Hepatocyte (in vitro differentiated cells): Measurements from ENCODE around the gene CREB1.

Experiments used
- CTCF ChIP-seq: fragments of 200-600 bp; sonication (generic); IDR thresholded peaks from 2 replicates; pipeline ENCODE4 v1.5.1; 2016; ENCODE audit warnings: antibody characterized with exemption, mild to moderate bottlenecking; ENCODE audit not compliant: poor library complexity
- EZH2 ChIP-seq: fragments of 200-600 bp; sonication (generic); IDR thresholded peaks from 2 replicates; pipeline ENCODE4 v1.6.1; 2016; ENCODE audit warnings: antibody characterized with exemption, mild to moderate bottlenecking, borderline replicate concordance
- EZH2phosphoT487 ChIP-seq: fragments of 200-600 bp; sonication (generic); IDR thresholded peaks from one replicate; pipeline ENCODE4 v1.6.1; 2018; ENCODE audit warnings: antibody characterized with exemption, mild to moderate bottlenecking, low read depth, moderate library complexity; ENCODE audit not compliant: unreplicated experiment, severe bottlenecking

- no peak for TF ChIP-seq CTCF
- no peak for TF ChIP-seq EZH2
- TF ChIP-seq EZH2phosphoT487, result no peak
Measured at GRCh38 chr2:207640160-207640559, 110.4 kb downstream of the CREB1 start.
